NCI-H1436 treated with DMSO at 0.1 percent for 48 hours (cell line): ENCODE results near the gene ETV1.

Experiments used
- DNase-seq: peaks from one replicate; lab custom pipeline; 2025; lab: John Stamatoyannopoulos, UW

Gene ETV1

DNA sequence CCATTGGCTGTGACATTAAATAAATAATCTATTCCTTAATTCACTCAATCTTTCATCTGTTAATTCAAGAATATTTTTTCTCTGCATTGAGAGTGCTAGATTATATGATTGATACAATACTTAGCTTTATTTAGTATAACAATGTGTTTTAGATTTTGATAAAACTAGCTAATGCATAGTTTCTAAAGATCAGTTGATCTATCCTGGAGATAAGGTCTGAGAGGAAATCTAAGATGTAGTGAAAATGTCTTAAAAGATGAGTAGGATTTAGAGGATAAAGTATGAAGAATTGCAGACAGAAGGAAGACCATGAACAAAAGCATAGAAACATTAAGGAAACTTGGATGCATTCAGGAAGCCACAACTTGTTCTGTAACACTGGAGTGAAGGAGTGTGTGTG lies 110.3 kb downstream of the ETV1 start:
- no peak for DNase-seq

DNA sequence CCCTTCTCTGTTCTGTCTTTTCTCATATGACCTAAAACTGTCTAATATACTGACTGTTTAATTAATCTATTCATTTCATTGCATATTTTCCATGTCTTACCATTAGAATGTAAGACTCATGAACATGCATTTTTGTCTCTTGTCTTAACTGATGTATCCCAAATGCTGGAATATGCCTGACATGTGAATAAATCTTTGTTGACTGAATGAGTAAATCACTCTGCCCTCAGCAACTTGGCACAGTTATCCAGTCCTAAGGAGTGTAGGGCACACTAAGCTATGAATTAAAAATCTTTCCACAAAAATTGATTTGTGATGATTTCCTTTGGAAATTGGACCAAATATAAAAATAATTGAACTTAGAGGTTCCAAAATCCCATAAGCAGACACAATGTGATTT lies 111.3 kb downstream of the ETV1 start:
- no peak for DNase-seq

DNA sequence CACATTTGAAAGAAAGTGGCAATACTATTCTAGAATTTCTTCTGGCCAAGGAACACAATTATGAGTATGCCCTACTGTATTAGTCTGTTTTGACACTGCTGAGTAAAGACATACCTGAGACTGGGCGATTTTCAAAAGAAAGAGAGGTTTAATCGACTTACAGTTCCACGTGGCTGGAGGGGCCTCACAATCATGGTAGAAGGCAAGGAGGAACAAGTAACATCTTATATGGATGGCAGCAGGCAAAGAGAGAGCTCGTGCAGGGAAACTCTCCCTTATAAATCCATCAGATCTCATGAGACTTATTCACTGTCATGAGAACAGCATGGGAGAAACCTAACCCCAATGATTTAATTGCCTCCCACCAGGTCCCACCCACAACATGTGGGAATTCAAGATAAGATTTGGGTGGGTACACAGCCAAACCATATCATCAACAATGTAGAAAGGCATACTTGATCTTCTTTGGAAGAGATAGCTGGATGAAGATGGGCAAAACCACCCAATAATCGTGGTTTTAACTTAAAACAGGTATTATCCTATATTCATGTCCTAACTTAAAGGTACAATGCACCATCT lies 113.9 kb downstream of the ETV1 start:
- no peak for DNase-seq

DNA sequence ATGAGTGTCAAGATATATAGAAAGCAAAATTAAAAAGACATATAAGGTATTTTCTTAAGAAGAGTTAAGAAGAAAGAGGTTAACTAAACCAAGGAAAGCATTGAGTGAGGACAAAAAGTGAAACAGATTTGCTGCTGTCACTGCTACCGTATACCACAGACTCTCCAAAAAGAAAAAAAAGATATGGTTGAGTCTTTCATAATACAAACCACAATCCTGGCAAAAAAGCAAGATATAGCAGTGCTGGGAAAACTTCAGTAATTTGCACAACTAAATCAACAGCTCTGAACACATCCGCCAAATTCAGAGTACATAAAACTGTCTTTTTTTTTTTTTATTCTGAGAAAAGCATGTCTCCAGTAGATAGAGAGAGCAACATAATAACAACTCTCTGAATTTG lies 114.7 kb downstream of the ETV1 start:
- DNase-seq, result no peak

DNA sequence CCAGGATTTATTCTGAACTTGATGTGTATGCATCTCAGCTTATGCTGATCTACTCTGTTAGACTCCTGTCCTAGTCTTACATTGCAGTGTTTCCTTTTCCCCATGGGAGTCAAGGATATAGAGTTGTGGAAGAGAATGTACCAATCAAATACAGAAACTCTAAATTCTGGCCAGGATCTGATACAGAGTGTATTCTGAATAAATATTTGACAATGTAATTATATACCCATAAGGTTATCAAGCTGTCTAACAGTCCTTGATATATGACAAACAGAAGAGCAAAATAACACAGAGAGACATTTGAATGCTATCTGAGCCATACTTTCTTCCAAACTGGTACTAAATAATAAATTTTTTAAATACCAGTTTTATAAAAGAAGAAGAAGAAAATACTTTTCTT lies 116.8 kb downstream of the ETV1 start:
- DNase-seq, result no peak

DNA sequence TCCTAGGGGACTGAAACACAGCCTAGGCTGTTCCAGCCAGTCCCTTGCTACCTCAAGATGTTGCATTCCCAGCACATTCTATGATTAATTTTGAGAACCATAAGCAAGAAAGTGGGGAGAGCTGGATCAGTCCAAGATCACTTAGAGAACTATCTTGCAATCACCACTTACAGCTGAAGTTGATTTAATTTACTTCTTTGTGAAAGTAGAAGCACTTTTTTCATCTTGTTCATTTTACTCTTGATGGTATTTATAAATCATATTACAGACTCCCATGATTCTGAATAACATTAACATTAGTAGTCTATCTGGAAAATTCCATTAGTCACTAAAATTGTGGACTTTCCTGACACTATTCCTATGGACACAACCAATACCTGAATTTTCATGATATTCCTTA lies 118.5 kb downstream of the ETV1 start:
- no peak for DNase-seq

DNA sequence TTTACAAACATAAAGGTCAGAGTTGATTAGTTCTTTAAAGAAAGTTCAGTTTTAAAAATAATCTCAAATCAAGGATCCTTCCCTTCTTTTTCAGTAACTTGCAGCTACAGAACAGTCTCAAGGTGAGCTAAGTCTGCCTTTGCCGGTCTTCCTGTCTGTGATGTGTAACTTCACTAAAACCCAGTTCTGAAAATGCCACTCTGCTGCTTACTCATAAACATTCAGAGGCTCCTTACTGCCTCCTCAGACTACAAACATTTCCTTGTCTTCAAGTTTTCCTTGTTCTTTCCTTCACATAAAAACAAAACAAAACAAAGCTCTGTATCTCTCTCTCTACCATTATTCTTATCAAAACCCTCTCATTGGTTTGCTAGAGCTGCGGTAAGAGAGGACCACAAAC lies 128.7 kb downstream of the ETV1 start:
- DNase-seq, result no peak

DNA sequence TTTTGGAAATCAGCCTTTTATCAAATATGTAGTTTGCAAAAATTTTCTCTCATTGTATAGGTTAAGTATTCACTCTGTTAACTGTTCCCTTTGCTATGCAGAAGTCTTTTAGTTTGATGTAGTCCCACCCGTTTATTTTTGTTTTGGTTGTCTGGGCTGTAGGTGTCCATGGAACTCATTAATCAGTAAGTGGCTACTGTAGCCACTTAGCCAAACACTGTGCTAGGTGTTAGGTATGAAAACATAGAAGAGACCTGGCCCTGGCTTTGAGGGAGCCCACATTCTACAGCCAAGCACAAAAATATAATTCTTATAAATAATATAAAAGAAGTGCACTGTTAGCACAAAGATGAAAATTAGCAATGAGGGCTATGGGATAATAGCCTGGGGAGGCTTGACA lies 133.5 kb downstream of the ETV1 start:
- no peak for DNase-seq

DNA sequence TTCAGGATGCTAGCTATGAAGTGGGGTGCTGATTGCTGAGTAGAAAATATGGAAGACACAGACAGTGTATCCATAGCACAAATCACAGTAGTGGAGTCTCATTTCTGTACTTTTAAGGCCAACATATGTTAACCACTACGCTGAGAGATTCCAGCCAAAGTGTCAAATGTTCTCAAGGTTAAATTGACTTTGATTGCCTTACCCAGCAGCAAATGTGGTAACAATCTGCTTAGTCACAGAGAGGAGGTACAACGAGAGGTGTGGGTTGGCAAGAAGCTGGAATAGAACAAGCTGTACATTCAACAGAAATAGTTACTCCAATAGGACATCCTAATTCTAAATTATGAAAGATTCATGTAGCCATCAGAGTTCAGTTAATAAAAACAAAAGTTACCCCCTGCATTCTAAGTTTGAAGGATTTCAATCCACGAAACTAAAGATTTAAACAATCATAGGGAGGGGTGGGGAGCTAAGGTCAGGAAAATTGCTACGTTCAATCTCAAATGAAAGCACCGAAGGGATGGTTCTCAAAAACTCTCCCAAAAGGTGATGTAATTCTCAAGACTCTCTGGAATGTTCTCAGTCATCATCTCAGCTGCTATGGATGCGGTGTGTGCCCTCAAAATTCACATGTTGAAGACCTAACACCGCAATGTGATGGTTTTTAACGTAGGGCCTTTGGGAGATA lies 137.0 kb downstream of the ETV1 start:
- DNase-seq, result no peak

DNA sequence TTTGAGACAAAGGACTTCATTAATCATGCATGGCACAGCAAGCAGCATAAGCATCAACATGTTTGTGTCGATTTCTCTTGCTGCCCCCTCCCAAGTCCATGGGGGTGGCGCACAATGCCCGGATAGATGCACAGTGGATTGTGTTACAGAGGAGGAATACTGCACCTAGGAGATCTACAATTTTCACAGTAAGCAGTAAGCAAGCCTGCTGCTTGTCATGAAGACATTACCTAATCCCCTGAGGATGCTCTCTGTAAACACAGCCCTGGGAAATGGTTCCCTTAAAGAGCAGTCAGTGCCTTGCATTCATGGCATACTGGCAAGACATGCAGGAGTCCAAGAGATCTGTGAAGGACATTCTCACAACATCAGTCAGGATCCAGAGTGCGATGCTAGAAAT lies 137.7 kb downstream of the ETV1 start:
- DNase-seq, result peak; percentile 63

DNA sequence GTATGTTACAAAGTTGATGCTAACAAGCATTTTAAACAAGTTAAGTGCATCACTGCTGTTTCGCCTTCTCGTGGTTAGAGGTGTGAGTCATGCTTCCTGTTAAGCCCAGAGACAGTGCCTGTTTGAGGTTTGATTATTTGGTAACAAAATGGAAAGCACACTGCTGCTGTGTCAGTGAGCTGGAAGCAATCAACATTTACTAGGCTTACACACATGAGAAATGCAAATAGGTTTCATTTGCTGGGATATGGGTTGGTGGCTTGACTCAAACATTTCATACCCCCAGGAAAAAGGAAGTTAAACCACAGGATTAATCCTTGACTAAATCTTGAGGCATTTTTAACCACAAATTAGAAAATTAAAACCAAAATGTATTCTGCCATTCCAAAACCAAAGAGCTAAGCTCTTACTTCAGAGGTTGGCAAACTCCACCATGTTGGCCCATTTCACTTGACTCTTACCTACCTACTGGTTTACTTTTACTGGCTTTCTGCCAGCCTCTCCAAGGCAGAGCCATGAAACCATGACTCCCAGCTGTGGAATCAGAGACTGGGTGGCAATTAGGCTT lies 139.2 kb downstream of the ETV1 start:
- peak; percentile 64 for DNase-seq

DNA sequence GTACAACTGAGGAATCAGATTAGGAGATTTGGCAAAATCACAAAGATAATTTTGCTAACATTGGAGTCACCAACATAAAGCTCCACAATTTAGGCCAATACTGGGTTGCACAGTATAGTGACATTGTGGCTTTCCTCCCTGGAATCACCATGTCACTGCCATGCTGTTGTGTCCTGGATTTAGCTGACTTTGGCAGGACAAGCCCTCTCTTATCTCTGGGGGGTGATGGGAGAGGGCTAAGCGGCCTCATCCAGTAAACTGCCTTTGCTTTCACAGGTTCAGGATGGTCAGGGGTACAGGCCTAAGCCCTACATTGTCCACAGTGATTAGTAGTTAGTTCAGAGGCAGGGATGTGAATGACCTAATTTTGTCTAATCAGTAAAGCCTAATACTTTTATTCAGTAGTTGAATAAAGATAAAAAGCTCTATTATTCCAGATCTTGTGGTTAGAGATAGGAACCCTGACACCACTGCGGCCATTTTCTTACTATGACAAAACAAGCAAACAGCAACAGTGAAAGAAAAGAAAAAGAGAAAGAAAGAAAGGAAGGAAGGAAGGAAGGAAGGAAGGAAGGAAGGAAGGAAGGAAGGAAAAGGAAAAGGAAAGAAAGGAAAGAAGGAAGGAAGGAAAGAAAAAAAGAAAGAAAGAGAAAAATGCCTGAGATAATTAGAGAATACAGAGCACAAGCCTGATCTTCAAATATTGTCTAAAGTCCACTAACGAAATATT lies 140.1 kb downstream of the ETV1 start:
- no peak for DNase-seq

DNA sequence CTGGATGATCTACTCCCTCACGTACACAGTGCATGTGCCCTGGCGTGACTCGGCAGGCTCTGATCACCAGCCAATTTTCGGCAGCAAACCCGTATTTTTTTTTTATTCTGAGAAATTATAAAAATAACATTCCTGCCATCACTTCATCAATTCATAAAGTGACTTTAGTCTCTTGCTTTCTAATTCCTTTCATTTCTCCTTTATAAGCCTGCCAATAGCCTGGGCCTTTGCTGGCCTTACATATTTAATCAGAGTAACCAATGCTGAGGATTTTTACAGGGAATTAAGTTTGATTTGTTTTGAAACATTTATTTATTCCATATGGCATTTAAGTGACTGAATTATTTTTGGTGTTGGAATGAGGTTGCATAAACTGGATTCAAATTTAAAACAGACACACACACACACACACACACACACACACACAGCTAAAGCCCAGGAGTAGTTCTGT lies 140.8 kb downstream of the ETV1 start:
- DNase-seq, result no peak

DNA sequence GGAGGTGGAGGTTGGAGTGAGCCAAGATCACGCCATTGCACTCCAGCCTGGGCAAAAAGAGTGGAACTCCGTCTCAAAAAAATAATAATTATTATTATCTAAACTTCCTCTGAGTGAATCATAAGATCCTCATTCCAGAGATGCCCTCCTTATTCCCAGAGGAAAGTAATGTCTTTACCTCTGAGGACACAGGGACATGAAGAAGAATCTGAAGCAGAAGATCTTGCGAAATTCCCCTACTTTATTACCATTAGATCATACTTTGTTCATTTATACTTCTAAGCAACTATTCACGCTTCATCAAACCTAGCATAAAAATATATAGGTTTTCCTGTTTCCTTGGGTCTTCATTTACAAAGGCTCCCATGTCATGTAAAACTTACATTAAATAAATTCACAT lies 143.1 kb downstream of the ETV1 start:
- no peak for DNase-seq

DNA sequence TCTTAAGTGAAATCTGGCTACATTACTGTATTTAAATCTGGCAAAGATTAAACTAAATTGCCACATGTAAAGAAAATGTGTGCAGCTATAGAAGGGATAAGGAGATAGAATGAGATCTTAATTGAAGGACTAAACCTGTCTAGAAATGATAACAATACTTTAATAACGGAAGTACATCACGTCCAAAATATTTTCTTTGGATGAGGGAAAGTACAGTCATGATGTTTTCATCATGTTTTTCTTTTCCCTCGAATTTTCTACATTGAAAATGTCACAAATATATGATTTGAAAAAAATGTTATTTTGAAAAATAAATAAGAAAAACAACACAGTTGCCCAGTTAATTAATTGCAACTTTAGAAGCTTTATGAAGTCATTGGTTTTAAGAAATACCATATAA lies 143.9 kb downstream of the ETV1 start:
- no peak for DNase-seq

DNA sequence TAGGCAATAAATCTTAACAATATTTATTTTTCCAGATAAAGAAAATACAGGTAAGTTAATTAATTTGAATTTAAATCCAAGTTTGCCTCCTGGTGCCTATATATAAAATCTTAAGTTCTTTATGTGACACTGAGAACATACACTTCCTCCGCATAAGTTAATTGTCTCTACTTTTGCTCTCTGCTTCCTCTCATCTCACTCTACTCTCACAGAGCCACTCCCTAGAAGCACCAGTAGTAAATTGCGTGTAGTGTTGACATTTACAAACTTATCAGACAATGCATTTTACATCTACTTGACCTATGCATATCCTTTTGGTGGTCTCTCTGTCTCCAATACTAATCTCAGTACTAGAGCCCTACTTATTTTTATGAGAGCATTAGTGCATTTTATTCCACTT lies 144.5 kb downstream of the ETV1 start:
- no peak for DNase-seq

DNA sequence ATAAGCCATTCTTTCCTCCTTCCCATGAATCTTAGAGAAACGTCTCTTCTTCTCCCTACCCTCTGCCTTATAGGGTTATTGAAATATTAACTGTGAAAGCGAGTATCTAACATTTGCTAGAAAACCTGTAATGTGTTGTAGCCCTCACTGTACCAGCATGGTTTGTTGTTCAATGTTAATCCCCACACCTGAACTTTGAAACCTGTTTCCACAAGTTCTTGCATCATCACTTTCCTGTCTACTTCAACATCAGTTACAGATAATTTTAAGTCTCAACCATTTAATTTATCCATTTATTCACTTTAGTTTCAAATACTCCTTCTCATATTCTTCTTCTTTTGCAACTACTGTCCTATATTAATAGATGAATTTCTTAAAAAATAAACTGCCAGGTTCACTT lies 148.2 kb downstream of the ETV1 start:
- no peak for DNase-seq
